CD8-positive, alpha-beta memory T cell (primary cell): ENCODE data around the gene MOV10L1. TPM values are rescaled to one million over a fixed set of nuclear protein-coding genes. Genes with fewer than 3 reads are reported as not detected.
"Not testable (repeated sequence)": the region's sequence is repeated elsewhere in the genome, so short reads cannot be mapped to it uniquely, and the experiment has no call there.

Experiments used
- CTCF ChIA-PET: fragments of 350-600 bp; sonication (Branson Sonifier 250); formaldehyde crosslinking; loops from one replicate; lab custom pipeline; 2021; ENCODE audit warnings: antibody characterized with exemption; lab: Charles Lee
- POLR2A ChIA-PET: fragments of 350-600 bp; sonication (Branson Sonifier 250); formaldehyde crosslinking; loops from one replicate; lab custom pipeline; 2021; ENCODE audit warnings: antibody characterized with exemption; lab: Charles Lee
- DNase-seq, 5 donors: peaks; one replicate each; pipeline versions ENCODE4 v3.0.0 to v3.0.0-alpha.2; 2020 to 2022; ENCODE audit warnings: mixed read lengths in 1 of 5
- H3K27ac ChIP-seq: one replicate; pipeline ENCODE4 v1.7.0; 2013; ENCODE audit warnings: low read depth, mild to moderate bottlenecking, low read length, moderate library complexity
- H3K27me3 ChIP-seq: 2 replicates; pipeline ENCODE4 v1.7.0; 2013; ENCODE audit warnings: low read length, mild to moderate bottlenecking; ENCODE audit not compliant: insufficient read depth, poor library complexity, severe bottlenecking
- H3K36me3 ChIP-seq: 2 replicates; pipeline ENCODE4 v1.7.0; 2013; ENCODE audit warnings: mild to moderate bottlenecking, low read length, moderate library complexity; ENCODE audit not compliant: insufficient read depth
- H3K4me1 ChIP-seq: 2 replicates; pipeline ENCODE4 v1.7.0; 2013; ENCODE audit warnings: mild to moderate bottlenecking, low read length, moderate library complexity; ENCODE audit not compliant: insufficient read depth
- H3K4me3 ChIP-seq: 2 replicates; pipeline ENCODE4 v1.7.0; 2013; ENCODE audit warnings: mild to moderate bottlenecking, low read length
- H3K9me3 ChIP-seq: 2 replicates; pipeline ENCODE4 v1.7.0; 2013; ENCODE audit warnings: mild to moderate bottlenecking, low read length
- H3K27ac Mint-ChIP-seq, 8 donors: one replicate each; pipeline ENCODE4 v1.8.0; 2020 to 2021; ENCODE audit warnings: mixed read lengths in 8 of 8, mild to moderate bottlenecking in 6 of 8, inconsistent platforms in 3 of 8, moderate library complexity in 3 of 8
- H3K27me3 Mint-ChIP-seq, 2 donors: one replicate each; pipeline ENCODE4 v1.8.0; 2020 to 2021; ENCODE audit warnings: mixed read lengths in 2 of 2, mild to moderate bottlenecking in 1 of 2, moderate library complexity in 1 of 2
- H3K36me3 Mint-ChIP-seq, 3 donors: one replicate each; pipeline ENCODE4 v1.8.0; 2020 to 2021; ENCODE audit warnings: mixed read lengths in 3 of 3, inconsistent platforms in 1 of 3, mild to moderate bottlenecking in 1 of 3
- H3K4me1 Mint-ChIP-seq, 3 donors: one replicate each; pipeline ENCODE4 v1.8.0; 2020 to 2021; ENCODE audit warnings: mixed read lengths in 3 of 3, inconsistent platforms in 1 of 3, mild to moderate bottlenecking in 1 of 3
- H3K4me3 Mint-ChIP-seq, 7 donors: one replicate each; pipeline ENCODE4 v1.8.0; 2020 to 2021; ENCODE audit warnings: mixed read lengths in 7 of 7, mild to moderate bottlenecking in 6 of 7, moderate library complexity in 4 of 7, inconsistent platforms in 2 of 7
- H3K9me3 Mint-ChIP-seq, 5 donors: one replicate each; pipeline ENCODE4 v1.8.0; 2020 to 2022; ENCODE audit warnings: mixed read lengths in 5 of 5, mild to moderate bottlenecking in 3 of 5, moderate library complexity in 2 of 5, inconsistent platforms in 1 of 5
- polyA plus RNA-seq: library from polyadenylated mRNA; unstranded; fragments of 300-500 nt; fragmentation: Illumina TruSeq; gene quantifications from one replicate; pipeline ENCODE4 v1.2.3, GENCODE V29; 2021
- total RNA-seq, 2 experiments: library from RNA; stranded (reverse); gene quantifications; one replicate each; pipeline ENCODE4 v1.2.3, GENCODE V29; 2021

MOV10L1 gene
- total and polyA plus RNA-seq, 3 experiments from 2014 or later: not detected

- Mint-ChIP-seq H3K27ac (peak overlapping the region; percentile 58 to 91 (median 79)), H3K27me3 (no peaks in the 10 kb centered on the region), H3K4me3 (peak overlapping the region; percentile 81 to 90 (median 86)), H3K4me1 (peaks cover 17 to 42% (median 30%) of the 10 kb centered on the region in 3 donors), H3K36me3 (peaks cover 0 to 45% (median 4%) of the 10 kb centered on the region in 3 donors), H3K9me3 (no peaks in the 10 kb centered on the region)
- Histone ChIP-seq H3K4me1 (peaks cover 23% of the 10 kb centered on the region), H3K27ac (no peak overlapping the region), H3K27me3 (no peaks in the 10 kb centered on the region), H3K4me3 (peak overlapping the region; percentile 28), H3K36me3 (peaks cover 8% of the 10 kb centered on the region), H3K9me3 (no peaks in the 10 kb centered on the region)
- no peak for DNase-seq
- POLR2A ChIA-PET: interaction anchor here (1.0 to 1.5 kb wide), 2 partner anchors 12 to 306 kb away, joined by 3 read pairs; partner anchors contain the start of genes LMF2 and NCAPH2
- CTCF ChIA-PET: interaction anchor here (1.3 to 1.4 kb wide), 2 partner anchors 27 to 53 kb away, joined by 3 read pairs; no protein-coding TSS in a partner anchor
These were observed 112.4 kb downstream of the MOV10L1 start for GRCh38 chr22:50202130-50202666.

- H3K27me3 Mint-ChIP-seq: no peaks in the 10 kb centered on the region
- peaks cover 23% of the 10 kb centered on the region for H3K4me1 ChIP-seq
- CTCF ChIA-PET: no interaction called here
- peak overlapping the region in 5 of 7 donors; percentile 3 to 60 (median 39) for H3K4me3 Mint-ChIP-seq
- H3K27ac ChIP-seq: no peak overlapping the region
- no peak overlapping the region for H3K4me3 ChIP-seq
- no peak for DNase-seq
- H3K4me1 Mint-ChIP-seq: peaks cover 17 to 42% (median 30%) of the 10 kb centered on the region in 3 donors
- H3K36me3 ChIP-seq: peaks cover 8% of the 10 kb centered on the region
- H3K9me3 Mint-ChIP-seq: no peaks in the 10 kb centered on the region
- POLR2A ChIA-PET: no interaction called here
- H3K9me3 ChIP-seq: no peaks in the 10 kb centered on the region
- no peaks in the 10 kb centered on the region for H3K27me3 ChIP-seq
- no peak overlapping the region for H3K27ac Mint-ChIP-seq
- peaks cover 0 to 46% (median 4%) of the 10 kb centered on the region in 3 donors for H3K36me3 Mint-ChIP-seq
These were observed 113.5 kb downstream of the MOV10L1 start for GRCh38 chr22:50203288-50203687.

DNA sequence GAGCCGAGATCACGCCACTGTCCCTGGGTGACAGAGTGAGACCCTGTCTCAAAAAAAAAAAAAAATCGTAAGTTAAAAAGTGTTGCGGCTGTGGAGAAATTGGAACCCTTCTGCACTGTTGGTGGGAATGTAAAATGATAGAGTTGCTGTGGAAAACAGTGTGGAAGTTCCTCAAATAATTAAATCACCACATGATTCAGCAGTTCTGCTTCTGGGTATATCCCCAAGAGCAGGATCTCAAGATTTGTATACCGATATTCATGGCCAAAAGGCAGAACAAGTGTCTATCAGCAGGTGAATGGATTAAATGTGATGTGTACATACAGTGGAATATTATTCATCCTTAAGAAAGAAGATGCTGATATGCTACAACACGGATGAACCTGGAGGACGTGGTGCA, 114.8 kb downstream of the MOV10L1 start:
- Histone ChIP-seq H3K9me3 (no peaks in the 10 kb centered on the region), H3K4me3 (no peak overlapping the region), H3K27ac (no peak overlapping the region), H3K4me1 (peaks cover 18% of the 10 kb centered on the region), H3K27me3 (no peaks in the 10 kb centered on the region), H3K36me3 (peaks cover 8% of the 10 kb centered on the region)
- Mint-ChIP-seq H3K27me3 (no peaks in the 10 kb centered on the region), H3K4me3 (peak overlapping the region in 1 of 7 donors; percentile 77), H3K27ac (peak overlapping the region in 5 of 8 donors; percentile 3 to 89 (median 6)), H3K9me3 (no peaks in the 10 kb centered on the region), H3K4me1 (peaks cover 18 to 38% (median 30%) of the 10 kb centered on the region in 3 donors), H3K36me3 (peaks cover 0 to 43% (median 4%) of the 10 kb centered on the region in 3 donors)
- ChIA-PET POLR2A (interaction anchor here (1.5 kb wide), 1 partner anchor 14 kb away, joined by 3 read pairs; no protein-coding TSS in a partner anchor), CTCF (no interaction called here)
- no peak for DNase-seq

DNA sequence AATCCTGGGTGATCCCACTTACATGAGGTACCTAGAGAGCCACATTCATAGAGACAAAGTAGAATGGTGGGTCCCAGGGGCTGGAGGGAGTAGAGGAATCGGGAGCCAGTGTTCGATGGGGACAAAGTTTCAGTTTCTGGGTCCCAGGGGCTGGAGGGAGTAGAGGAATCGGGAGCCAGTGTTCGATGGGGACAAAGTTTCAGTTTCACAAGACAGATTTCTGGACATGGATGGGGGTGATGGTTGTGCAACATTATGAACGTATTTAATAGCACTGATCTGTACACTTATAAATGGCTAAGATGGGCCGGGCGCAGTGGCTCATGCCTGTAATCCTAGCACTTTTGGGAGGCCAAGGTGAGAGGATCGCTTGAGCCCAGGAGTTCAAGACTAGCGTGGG, 115.2 kb downstream of the MOV10L1 start:
- H3K9me3 Mint-ChIP-seq, H3K27ac ChIP-seq, H3K4me3 ChIP-seq, CTCF ChIA-PET, H3K27me3 Mint-ChIP-seq, H3K27me3 ChIP-seq, H3K36me3 ChIP-seq, H3K9me3 ChIP-seq, DNase-seq: not testable (repeated sequence)
- peaks cover 14% of the 10 kb centered on the region for H3K4me1 ChIP-seq
- Mint-ChIP-seq H3K4me1 (peaks cover 22 to 38% (median 35%) of the 10 kb centered on the region in 3 donors), H3K36me3 (peaks cover 3 to 47% (median 7%) of the 10 kb centered on the region in 3 donors), H3K27ac (peak overlapping the region in 4 of 8 donors; percentile 3 to 46 (median 5)), H3K4me3 (peak overlapping the region in 1 of 7 donors; percentile 2)
- POLR2A ChIA-PET: interaction anchor here (1.5 kb wide), 1 partner anchor 14 kb away, joined by 3 read pairs; no protein-coding TSS in a partner anchor

GRCh38 chr22:50205781-50206569, 116.2 kb downstream of the MOV10L1 start:
- H3K9me3 ChIP-seq: no peaks in the 10 kb centered on the region
- Mint-ChIP-seq H3K27ac (peak overlapping the region in 1 of 8 donors; percentile 45), H3K4me1 (peaks cover 22 to 41% (median 36%) of the 10 kb centered on the region in 3 donors)

DNA sequence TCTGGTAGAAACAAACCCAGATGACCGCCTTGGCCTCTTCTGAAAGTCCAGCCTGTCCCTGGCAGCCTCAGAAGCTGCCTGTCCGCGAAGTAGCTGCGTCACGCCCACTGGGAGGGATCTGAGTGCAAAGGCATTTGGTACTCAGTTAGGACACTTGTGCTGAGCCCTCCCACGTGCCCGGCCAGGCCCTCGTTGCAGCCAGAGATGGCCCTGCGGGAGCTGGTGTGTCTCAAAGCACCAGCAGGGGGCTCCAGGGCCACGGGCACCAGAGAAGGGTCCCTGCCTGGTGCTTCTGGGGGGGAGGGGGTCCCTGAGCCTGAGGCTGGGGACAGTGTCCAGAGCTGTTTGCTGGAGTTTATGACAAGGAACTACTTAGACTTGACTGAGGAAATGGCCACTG, 116.8 kb downstream of the MOV10L1 start:
- H3K4me3 ChIP-seq: no peak overlapping the region
- peaks cover 11% of the 10 kb centered on the region for H3K4me1 ChIP-seq
- no peak overlapping the region for H3K4me3 Mint-ChIP-seq
- ChIA-PET POLR2A (interaction anchor here (1.0 to 1.1 kb wide), 2 partner anchors 15 to 16 kb away, joined by 3 to 4 read pairs; no protein-coding TSS in a partner anchor), CTCF (interaction anchor here (1.3 to 3.6 kb wide), 2 partner anchors 17 to 56 kb away, joined by 3 to 35 read pairs; no protein-coding TSS in a partner anchor)
- peak overlapping the region in 1 of 8 donors; percentile 45 for H3K27ac Mint-ChIP-seq
- H3K27me3 Mint-ChIP-seq: no peaks in the 10 kb centered on the region
- peaks cover 12% of the 10 kb centered on the region for H3K36me3 ChIP-seq
- peaks cover 26 to 45% (median 36%) of the 10 kb centered on the region in 3 donors for H3K4me1 Mint-ChIP-seq
- H3K27me3 ChIP-seq: no peaks in the 10 kb centered on the region
- DNase-seq: no peak
- no peaks in the 10 kb centered on the region for H3K9me3 Mint-ChIP-seq
- no peak overlapping the region for H3K27ac ChIP-seq
- H3K36me3 Mint-ChIP-seq: peaks cover 3 to 58% (median 7%) of the 10 kb centered on the region in 3 donors
- H3K9me3 ChIP-seq: no peaks in the 10 kb centered on the region

More at GRCh38 chr22:50205781-50206569, 116.2 kb downstream of the MOV10L1 start:
- POLR2A ChIA-PET: interaction anchor here (1.1 to 1.5 kb wide), 2 partner anchors 14 to 15 kb away, joined by 3 to 4 read pairs; no protein-coding TSS in a partner anchor
- no peak overlapping the region for H3K4me3 Mint-ChIP-seq
- Histone ChIP-seq H3K27ac (no peak overlapping the region), H3K4me1 (peaks cover 11% of the 10 kb centered on the region), H3K27me3 (no peaks in the 10 kb centered on the region), H3K4me3 (no peak overlapping the region), H3K36me3 (peaks cover 8% of the 10 kb centered on the region)
- DNase-seq: no peak
- peaks cover 3 to 54% (median 7%) of the 10 kb centered on the region in 3 donors for H3K36me3 Mint-ChIP-seq
- no peaks in the 10 kb centered on the region for H3K27me3 Mint-ChIP-seq
- CTCF ChIA-PET: interaction anchor here (1.3 to 3.6 kb wide), 2 partner anchors 16 to 56 kb away, joined by 3 to 35 read pairs; no protein-coding TSS in a partner anchor
- no peaks in the 10 kb centered on the region for H3K9me3 Mint-ChIP-seq

DNA sequence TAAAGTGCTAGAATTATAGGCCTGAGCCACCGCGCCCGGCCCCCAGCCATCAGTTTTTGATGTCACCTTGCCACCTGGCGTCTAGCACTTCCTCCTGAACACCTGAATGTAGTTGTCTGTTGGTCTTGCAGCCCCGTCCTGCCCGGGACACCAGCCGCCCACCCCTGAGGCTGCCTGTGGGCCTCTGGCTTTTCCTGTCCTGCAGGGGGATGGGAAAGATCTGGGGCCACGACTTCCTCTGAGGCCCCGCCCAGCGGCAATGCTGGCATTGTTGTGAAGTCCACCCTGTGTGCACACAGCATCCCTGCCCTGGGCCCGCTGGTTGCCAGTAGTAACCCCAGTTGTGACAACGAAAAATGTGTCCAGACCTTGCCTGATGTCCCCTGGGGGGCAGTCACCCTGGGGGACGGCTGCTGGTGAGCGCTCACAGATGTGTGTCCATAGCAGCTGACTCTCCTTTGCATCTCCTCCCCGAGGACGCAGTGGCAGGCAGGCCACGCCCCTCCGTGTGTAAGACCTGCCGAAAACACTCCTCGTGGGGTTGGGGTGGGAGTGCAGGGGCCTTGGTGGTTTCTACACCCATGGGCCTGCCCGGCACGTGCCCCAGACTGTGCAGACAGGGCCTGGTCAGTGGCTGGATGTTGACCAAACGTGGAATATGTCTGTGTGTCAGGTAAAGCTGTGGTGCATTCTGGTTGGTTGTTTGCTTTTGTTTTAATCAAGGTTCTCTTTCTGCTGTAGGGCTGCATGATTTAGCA, 117.8 kb downstream of the MOV10L1 start:
- Histone ChIP-seq H3K27ac (no peak overlapping the region), H3K9me3 (no peaks in the 10 kb centered on the region), H3K27me3 (no peaks in the 10 kb centered on the region), H3K36me3 (peaks cover 20% of the 10 kb centered on the region), H3K4me1 (peaks cover 4% of the 10 kb centered on the region), H3K4me3 (no peak overlapping the region)
- Mint-ChIP-seq H3K27me3 (no peaks in the 10 kb centered on the region), H3K4me1 (peaks cover 18 to 44% (median 32%) of the 10 kb centered on the region in 3 donors), H3K36me3 (peaks cover 3 to 64% (median 7%) of the 10 kb centered on the region in 3 donors), H3K4me3 (peak overlapping the region in 1 of 7 donors; percentile 59), H3K9me3 (no peaks in the 10 kb centered on the region), H3K27ac (peak overlapping the region in 1 of 8 donors; percentile 40)
- DNase-seq: no peak
- POLR2A ChIA-PET: interaction anchor here (1.0 to 1.1 kb wide), 3 partner anchors 16 to 59 kb away, joined by 3 to 4 read pairs (median 4); no protein-coding TSS in a partner anchor
- CTCF ChIA-PET: interaction anchor here (1.1 to 3.6 kb wide), 4 partner anchors 11 to 57 kb away, joined by 3 to 35 read pairs (median 4); no protein-coding TSS in a partner anchor
